CD1c-positive myeloid dendritic cell (primary cell): ENCODE results near the gene TBC1D3D.
"Not testable (repeated sequence)": the region's sequence is repeated elsewhere in the genome, so short reads cannot be mapped to it uniquely, and the experiment has no call there.

Experiments used
- DNase-seq: peaks from one replicate; pipeline ENCODE4 v3.0.0-alpha.2; 2016; ENCODE audit errors: extremely low spot score

Gene TBC1D3D

GRCh38 chr17:38003676-38004075, at the start of gene TBC1D3D:
TBC1D3D (plus strand) TSS chr17:38003976; CDS start chr17:38005561, 1,585 bp downstream.
- not testable (repeated sequence) for DNase-seq

DNA sequence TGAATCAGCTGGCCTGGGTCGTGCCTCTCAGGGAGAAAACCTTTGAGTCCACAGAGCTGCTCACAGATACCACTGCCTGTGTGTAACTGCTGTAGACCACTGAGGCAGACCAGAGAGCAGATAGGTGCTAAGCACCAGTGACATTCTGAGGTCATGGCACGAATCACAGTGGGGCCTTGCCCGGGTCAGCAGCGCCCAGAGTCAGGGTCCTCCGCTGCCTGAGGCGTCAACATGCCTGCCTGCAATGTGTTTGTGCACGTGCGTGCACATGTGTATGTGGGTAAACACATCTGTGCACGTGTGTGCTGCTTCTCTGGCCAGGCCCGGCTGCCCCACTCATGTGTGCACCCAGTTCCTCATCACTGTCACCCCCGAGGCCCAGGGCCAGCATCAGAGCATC, 14.8 kb upstream of the TBC1D3D start, which contains the start of gene TBC1D3L:
TBC1D3L (minus strand) TSS at position 101 of the 400 bp plus-strand sequence. CDS start 1,540 bp downstream, outside the sequence.
- DNase-seq: not testable (repeated sequence)
